ENCODE results near the gene PRDM11. TPM values are rescaled to one million over a fixed set of nuclear protein-coding genes. Genes with fewer than 3 reads are reported as not detected.

PRDM11 gene
- total RNA-seq, 1 donor from 2014 or later = 15.2 TPM

- no peaks in the 10 kb centered on the region for H3K27me3 ChIP-seq
- no peak overlapping the region for H3K4me3 ChIP-seq
- peaks cover 0 to 29% of the 10 kb centered on the region in 2 donors for H3K36me3 ChIP-seq
- DNase-seq (ENCODE audit: extremely low spot score in 2 of 2) = no peak
- H3K27ac ChIP-seq = no peak overlapping the region
- H3K9me3 ChIP-seq = no peaks in the 10 kb centered on the region
- no peaks in the 10 kb centered on the region for H3K4me1 ChIP-seq
- TF ChIP-seq, protein P1, sequence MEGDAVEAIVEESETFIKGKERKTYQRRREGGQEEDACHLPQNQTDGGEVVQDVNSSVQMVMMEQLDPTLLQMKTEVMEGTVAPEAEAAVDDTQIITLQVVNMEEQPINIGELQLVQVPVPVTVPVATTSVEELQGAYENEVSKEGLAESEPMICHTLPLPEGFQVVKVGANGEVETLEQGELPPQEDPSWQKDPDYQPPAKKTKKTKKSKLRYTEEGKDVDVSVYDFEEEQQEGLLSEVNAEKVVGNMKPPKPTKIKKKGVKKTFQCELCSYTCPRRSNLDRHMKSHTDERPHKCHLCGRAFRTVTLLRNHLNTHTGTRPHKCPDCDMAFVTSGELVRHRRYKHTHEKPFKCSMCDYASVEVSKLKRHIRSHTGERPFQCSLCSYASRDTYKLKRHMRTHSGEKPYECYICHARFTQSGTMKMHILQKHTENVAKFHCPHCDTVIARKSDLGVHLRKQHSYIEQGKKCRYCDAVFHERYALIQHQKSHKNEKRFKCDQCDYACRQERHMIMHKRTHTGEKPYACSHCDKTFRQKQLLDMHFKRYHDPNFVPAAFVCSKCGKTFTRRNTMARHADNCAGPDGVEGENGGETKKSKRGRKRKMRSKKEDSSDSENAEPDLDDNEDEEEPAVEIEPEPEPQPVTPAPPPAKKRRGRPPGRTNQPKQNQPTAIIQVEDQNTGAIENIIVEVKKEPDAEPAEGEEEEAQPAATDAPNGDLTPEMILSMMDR (IDR thresholded peaks at IDR 0.05) = no peak
- TF ChIP-seq POLR2AphosphoS5 (IDR thresholded peaks at IDR 0.05; ENCODE audit: insufficient read depth in 1 of 2, low read depth in 1 of 2) = no peak
- intact Hi-C loops (cut with DNase I) = no loop called here
Measured at GRCh38 chr11:45189230-45189629, 42.8 kb downstream of the PRDM11 start.

DNA sequence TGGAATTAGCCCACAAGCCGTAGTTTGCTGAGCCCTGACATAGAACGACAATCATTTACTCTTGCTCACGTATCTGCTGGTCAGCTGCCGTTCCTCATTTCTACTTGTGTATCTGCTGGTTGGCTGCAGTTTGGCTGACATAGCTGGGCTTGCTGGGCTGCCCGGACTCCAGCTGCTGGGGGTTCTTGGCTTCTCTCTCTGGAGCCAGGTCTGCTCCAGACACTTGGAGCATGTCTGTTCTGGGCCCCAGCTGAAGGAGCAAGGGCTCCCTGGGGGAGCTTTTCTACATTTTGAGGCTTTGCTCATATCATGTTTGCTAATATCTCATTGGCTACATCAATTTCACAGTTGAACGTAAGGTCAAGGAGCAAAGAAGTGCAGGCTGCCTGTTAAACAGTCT is 47.3 kb downstream of the PRDM11 start:
- DNase-seq (ENCODE audit: extremely low spot score in 2 of 2) = no peak
- intact Hi-C loops (cut with DNase I) = no loop called here
- H3K36me3 ChIP-seq = peaks cover 0 to 6% of the 10 kb centered on the region in 2 donors

DNA sequence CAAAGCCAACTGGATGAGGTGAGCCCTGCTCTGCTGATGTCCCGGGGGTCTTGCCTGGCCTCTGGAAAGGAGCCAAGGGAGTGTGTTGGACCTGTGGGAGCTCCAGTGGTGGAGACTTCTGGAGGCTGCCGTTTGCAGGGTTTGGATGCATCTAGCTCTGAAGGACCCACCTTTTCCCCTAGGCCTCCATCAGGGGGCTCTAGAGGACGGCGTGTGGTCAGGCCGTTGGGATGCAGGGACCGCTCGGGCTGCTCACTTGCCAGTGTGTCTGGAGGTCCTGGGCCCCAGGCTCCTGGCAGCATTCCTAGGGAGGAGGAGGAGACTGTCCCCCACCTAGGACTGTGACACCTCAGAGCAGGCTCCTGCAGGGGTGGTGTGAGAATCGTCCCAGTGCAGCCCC is 58.3 kb downstream of the PRDM11 start:
- intact Hi-C loops (cut with DNase I) = loop anchor here (5.0 kb wide), 1 partner anchor 57 kb away; the partner anchor contains the start of gene PRDM11
- no peak overlapping the region for H3K27ac ChIP-seq
- H3K36me3 ChIP-seq = peaks cover 0 to 9% of the 10 kb centered on the region in 2 donors
- TF ChIP-seq POLR2AphosphoS5 (IDR thresholded peaks at IDR 0.05; ENCODE audit: insufficient read depth in 1 of 2, low read depth in 1 of 2) = no peak
- TF ChIP-seq, protein P1 (IDR thresholded peaks at IDR 0.05) = no peak
- no peak for TF ChIP-seq POLR2A (IDR thresholded peaks at IDR 0.05)
- H3K9me3 ChIP-seq = no peaks in the 10 kb centered on the region
- H3K4me3 ChIP-seq = no peak overlapping the region
- no peaks in the 10 kb centered on the region for H3K27me3 ChIP-seq
- no peak for DNase-seq (ENCODE audit: extremely low spot score in 2 of 2)
- peaks cover 13% of the 10 kb centered on the region for H3K4me1 ChIP-seq

More for the DNA sequence above, 47.3 kb downstream of the PRDM11 start:
- TF ChIP-seq POLR2A (IDR thresholded peaks at IDR 0.05) = no peak
- TF ChIP-seq, protein P1 (IDR thresholded peaks at IDR 0.05) = no peak
- no peak for TF ChIP-seq POLR2AphosphoS5 (IDR thresholded peaks at IDR 0.05; ENCODE audit: insufficient read depth in 1 of 2, low read depth in 1 of 2)
- no peaks in the 10 kb centered on the region for H3K27me3 ChIP-seq
- H3K27ac ChIP-seq = no peak overlapping the region
- no peaks in the 10 kb centered on the region for H3K9me3 ChIP-seq
- no peaks in the 10 kb centered on the region for H3K4me1 ChIP-seq
- H3K4me3 ChIP-seq = no peak overlapping the region

- Histone ChIP-seq H3K4me1 (peaks cover 23% of the 10 kb centered on the region), H3K9me3 (no peaks in the 10 kb centered on the region), H3K27ac (no peak overlapping the region), H3K4me3 (no peak overlapping the region), H3K36me3 (peaks cover 0 to 9% of the 10 kb centered on the region in 2 donors), H3K27me3 (no peaks in the 10 kb centered on the region)
- no peak for TF ChIP-seq POLR2A (IDR thresholded peaks at IDR 0.05)
- TF ChIP-seq, protein P1 (IDR thresholded peaks at IDR 0.05) = no peak
- no peak for TF ChIP-seq POLR2AphosphoS5 (IDR thresholded peaks at IDR 0.05; ENCODE audit: insufficient read depth in 1 of 2, low read depth in 1 of 2)
- intact Hi-C loops (cut with DNase I) = loop anchor here (5.0 kb wide), 1 partner anchor 59 kb away; the partner anchor contains the start of gene PRDM11
- DNase-seq (ENCODE audit: extremely low spot score in 2 of 2) = no peak
Measured at GRCh38 chr11:45205978-45206377, 59.5 kb downstream of the PRDM11 start.

GRCh38 chr11:45208135-45208534 is 61.7 kb downstream of the PRDM11 start:
- Histone ChIP-seq H3K36me3 (peaks cover 0 to 18% of the 10 kb centered on the region in 2 donors), H3K9me3 (no peaks in the 10 kb centered on the region), H3K4me3 (no peak overlapping the region), H3K27me3 (no peaks in the 10 kb centered on the region), H3K27ac (no peak overlapping the region), H3K4me1 (peaks cover 27% of the 10 kb centered on the region)
- intact Hi-C loops (cut with DNase I) = loop anchor here (5.0 kb wide), 1 partner anchor 61 kb away; the partner anchor contains the start of gene PRDM11
- TF ChIP-seq POLR2AphosphoS5 (IDR thresholded peaks at IDR 0.05; ENCODE audit: insufficient read depth in 1 of 2, low read depth in 1 of 2) (no peak), POLR2A (IDR thresholded peaks at IDR 0.05) (no peak)
- TF ChIP-seq, protein P1 (IDR thresholded peaks at IDR 0.05) = no peak
- DNase-seq (ENCODE audit: extremely low spot score in 2 of 2) = no peak

All from vagina (tissue), 2 donors.